Measurements from ENCODE around the gene ZNF688. TPM values are rescaled to one million over a fixed set of nuclear protein-coding genes. Genes with fewer than 3 reads are reported as not detected.

ZNF688 gene
- total and polyA plus RNA-seq, 2 of the 13 experiments (the other 11 are each of a cell fraction or from before 2014, with no cell fraction given): 2.4 to 5.4 TPM

GRCh38 chr16:30571445-30572322, at the start of gene ZNF688 (continued):
- TF ChIP-seq RFXANK (CRISPR knock-in tag; IDR thresholded peaks at IDR 0.05): peak; percentile 68; the same call in 1 of the 2 replicates
- peak; percentile 97 for TF ChIP-seq ELF4 (CRISPR knock-in tag; IDR thresholded peaks at IDR 0.05; ENCODE audit: borderline replicate concordance)
- peak; percentile 33 for TF ChIP-seq ZEB1 (IDR thresholded peaks at IDR 0.05; ENCODE audit: insufficient replicate concordance, low read depth)
- peak; percentile 83 for TF ChIP-seq NFRKB (IDR thresholded peaks at IDR 0.05)
- 0 out of 2 replicates have a peak, but pooled peaks have one; percentile 39 for TF ChIP-seq ZNF607 (CRISPR knock-in tag; IDR thresholded peaks at IDR 0.05; ENCODE audit: borderline replicate concordance)
- TF ChIP-seq GABPB1 (CRISPR knock-in tag; IDR thresholded peaks at IDR 0.05): peak; percentile 78
- TF ChIP-seq ZNF747 (CRISPR knock-in tag; IDR thresholded peaks at IDR 0.05; ENCODE audit: borderline replicate concordance): peak; percentile 91
- 0 out of 2 replicates have a peak, but pooled peaks have one; percentile 41 for TF ChIP-seq GFI1 (CRISPR knock-in tag; IDR thresholded peaks at IDR 0.05; ENCODE audit: borderline replicate concordance)
- peak; percentile 66; the same call in 1 of the 2 replicates for TF ChIP-seq ZNF709 (CRISPR knock-in tag; IDR thresholded peaks at IDR 0.05)
- TF ChIP-seq ZNF773 (CRISPR knock-in tag; IDR thresholded peaks at IDR 0.05; ENCODE audit: borderline replicate concordance): 0 out of 2 replicates have a peak, but pooled peaks have one; percentile 44
- peak; percentile 43; the same call in 1 of the 2 replicates for TF ChIP-seq ZSCAN9 (CRISPR knock-in tag; IDR thresholded peaks at IDR 0.05; ENCODE audit: borderline replicate concordance)
- no peak for TF ChIP-seq LRRFIP1 (CRISPR knock-in tag; conservative IDR thresholded peaks at IDR 0.05)
- 0 out of 2 replicates have a peak, but pooled peaks have one; percentile 5 for TF ChIP-seq BCL6 (CRISPR knock-in tag; IDR thresholded peaks at IDR 0.05)
- TF ChIP-seq ZFP91 (CRISPR knock-in tag; IDR thresholded peaks at IDR 0.05; ENCODE audit: borderline replicate concordance): peak; percentile 78; the same call in 1 of the 2 replicates
- TF ChIP-seq ARID5B (CRISPR knock-in tag; IDR thresholded peaks at IDR 0.05): no peak
- TF ChIP-seq ZNF33B (CRISPR knock-in tag; IDR thresholded peaks at IDR 0.05): no peak
- TF ChIP-seq ZNF253 (CRISPR knock-in tag; IDR thresholded peaks at IDR 0.05; ENCODE audit: borderline replicate concordance): no peak
- peak; percentile 96 for TF ChIP-seq MXD4 (CRISPR knock-in tag; IDR thresholded peaks at IDR 0.05)
- TF ChIP-seq ZNF446 (CRISPR knock-in tag; IDR thresholded peaks at IDR 0.05): peak; percentile 94
- TF ChIP-seq SMARCC2 (IDR thresholded peaks at IDR 0.05): no peak

All from HepG2 (cell line).